ENCODE measurements around the gene NEURL1. TPM values are rescaled to one million over a fixed set of nuclear protein-coding genes. Genes with fewer than 3 reads are reported as not detected.
A peak's percentile ranks its signal among the peaks of the same experiment; 100 is the strongest.

Gene NEURL1
- total and polyA plus RNA-seq, 2 donors (not counting 1 experiment from before 2014, with no cell fraction given), result 0.30 to 0.57 TPM

- intact Hi-C loops (cut with micrococcal nuclease), result no loop called here
- no peaks in the 10 kb centered on the region for H3K27me3 ChIP-seq (replicated peaks in 1 of 4; ENCODE audit: control extremely low read depth in 1 of 4, control insufficient read depth in 3 of 4, insufficient read depth in 4 of 4, low read length in 3 of 4)
- peaks cover 17% of the 10 kb centered on the region for H3K4me1 Mint-ChIP-seq
- peaks cover 3 to 18% of the 10 kb centered on the region in 2 donors for H3K4me1 ChIP-seq (ENCODE audit: control insufficient read depth in 2 of 2, insufficient read depth in 2 of 2, low read length in 2 of 2)
- no peaks in the 10 kb centered on the region for H3K79me2 ChIP-seq (ENCODE audit: control insufficient read depth, insufficient read depth, low read length)
- peak within 1 kb of the TSS; percentile 39 for H3K4me3 Mint-ChIP-seq
- 53% methylated on average over 7 of the region's 9 CpGs for WGBS (ENCODE audit: insufficient coverage)
- H3K9me3 Mint-ChIP-seq (ENCODE audit: insufficient read depth), result no peaks in the 10 kb centered on the region
- no peaks in the 10 kb centered on the region for H3K9me3 ChIP-seq (ENCODE audit: control extremely low read depth in 1 of 3, control insufficient read depth in 2 of 3, insufficient read depth in 1 of 3, low read length in 2 of 3)
- DNase-seq (no peak), ATAC-seq (ENCODE audit: low read depth) (peak; percentile 63)
- no peak for TF ChIP-seq CTCF (IDR thresholded peaks at IDR 0.05)
- TF ChIP-seq EZH2 (IDR thresholded peaks at IDR 0.05; ENCODE audit: borderline replicate concordance, insufficient read depth, low read depth, low read length, poor library complexity, severe bottlenecking), result no peak
- no peak within 1 kb of the TSS for H2AFZ ChIP-seq (ENCODE audit: insufficient read depth, low read depth, low read length, poor library complexity, severe bottlenecking)
- H3K9ac ChIP-seq (ENCODE audit: low read length), result no peak within 1 kb of the TSS
- H3K27ac ChIP-seq (ENCODE audit: low read length in 2 of 2), result no peak within 1 kb of the TSS
- H3K36me3 ChIP-seq (replicated peaks in 1 of 2; ENCODE audit: control extremely low read depth in 1 of 2, control insufficient read depth in 1 of 2, extremely low read depth in 1 of 2, insufficient read depth in 2 of 2, low read length in 1 of 2), result no peaks in the 10 kb centered on the region
- peak within 1 kb of the TSS; percentile 21 for H3K4me2 ChIP-seq (replicated peaks; ENCODE audit: low read depth, low read length, poor library complexity, severe bottlenecking)
- ChIA-PET POLR2A (interaction anchor here (0.6 kb wide), 2 partner anchors 12 to 31 kb away, joined by 3 to 5 read pairs; no protein-coding TSS in a partner anchor), CTCF (interaction anchor here (1.3 kb wide), 1 partner anchor 43 kb away, joined by 4 read pairs; no protein-coding TSS in a partner anchor)
- H3K27ac Mint-ChIP-seq, result peak within 1 kb of the TSS; percentile 3
- no peaks in the 10 kb centered on the region for H4K20me1 ChIP-seq (ENCODE audit: control insufficient read depth, insufficient read depth, low read length, poor library complexity, severe bottlenecking)
- H3K27me3 Mint-ChIP-seq, result no peaks in the 10 kb centered on the region
- peak within 1 kb of the TSS in 1 of 5 experiments; percentile 9 for H3K4me3 ChIP-seq (ENCODE audit: control extremely low read depth in 1 of 5, extremely low read depth in 1 of 5, insufficient read depth in 1 of 5, low read depth in 2 of 5, low read length in 4 of 5)
Measured at GRCh38 chr10:103458720-103459119, 34.8 kb upstream of the NEURL1 start, which contains the start of gene CALHM1. Gene CALHM1 (minus strand): TSS chr10:103458900. CDS start chr10:103458751, 149 bp downstream.

- DNase-seq (no peak), ATAC-seq (ENCODE audit: low read depth) (no peak)
- Histone ChIP-seq H3K79me2 (ENCODE audit: control insufficient read depth, insufficient read depth, low read length) (no peaks in the 10 kb centered on the region), H3K9me3 (ENCODE audit: control extremely low read depth in 1 of 3, control insufficient read depth in 2 of 3, insufficient read depth in 1 of 3, low read length in 2 of 3) (no peaks in the 10 kb centered on the region), H3K36me3 (replicated peaks in 1 of 2; ENCODE audit: control extremely low read depth in 1 of 2, control insufficient read depth in 1 of 2, extremely low read depth in 1 of 2, insufficient read depth in 2 of 2, low read length in 1 of 2) (no peaks in the 10 kb centered on the region), H3K27me3 (replicated peaks in 1 of 4; ENCODE audit: control extremely low read depth in 1 of 4, control insufficient read depth in 3 of 4, insufficient read depth in 4 of 4, low read length in 3 of 4) (no peaks in the 10 kb centered on the region), H3K27ac (ENCODE audit: low read length in 2 of 2) (no peak overlapping the region), H2AFZ (ENCODE audit: insufficient read depth, low read depth, low read length, poor library complexity, severe bottlenecking) (no peak overlapping the region), H3K4me1 (ENCODE audit: control insufficient read depth in 2 of 2, insufficient read depth in 2 of 2, low read length in 2 of 2) (peaks cover 3 to 18% of the 10 kb centered on the region in 2 donors), H3K9ac (ENCODE audit: low read length) (no peak overlapping the region), H3K4me3 (ENCODE audit: control extremely low read depth in 1 of 5, extremely low read depth in 1 of 5, insufficient read depth in 1 of 5, low read depth in 2 of 5, low read length in 4 of 5) (no peak overlapping the region), H3K4me2 (replicated peaks; ENCODE audit: low read depth, low read length, poor library complexity, severe bottlenecking) (peak overlapping the region; percentile 19), H4K20me1 (ENCODE audit: control insufficient read depth, insufficient read depth, low read length, poor library complexity, severe bottlenecking) (no peaks in the 10 kb centered on the region)
- Mint-ChIP-seq H3K27ac (no peak overlapping the region), H3K27me3 (no peaks in the 10 kb centered on the region), H3K4me3 (no peak overlapping the region), H3K9me3 (ENCODE audit: insufficient read depth) (no peaks in the 10 kb centered on the region), H3K4me1 (peaks cover 17% of the 10 kb centered on the region)
- TF ChIP-seq EZH2 (IDR thresholded peaks at IDR 0.05; ENCODE audit: borderline replicate concordance, insufficient read depth, low read depth, low read length, poor library complexity, severe bottlenecking) (no peak), CTCF (IDR thresholded peaks at IDR 0.05) (no peak)
- WGBS (ENCODE audit: insufficient coverage), result 63% methylated on average over 3 of the region's 4 CpGs
- intact Hi-C loops (cut with micrococcal nuclease), result no loop called here
- ChIA-PET POLR2A (interaction anchor here (0.6 kb wide), 1 partner anchor 31 kb away, joined by 5 read pairs; no protein-coding TSS in a partner anchor), CTCF (no interaction called here)
Measured at GRCh38 chr10:103459615-103460014, 33.9 kb upstream of the NEURL1 start.
